ENCODE results near the gene RAPGEF3.

RAPGEF3 gene

DNA sequence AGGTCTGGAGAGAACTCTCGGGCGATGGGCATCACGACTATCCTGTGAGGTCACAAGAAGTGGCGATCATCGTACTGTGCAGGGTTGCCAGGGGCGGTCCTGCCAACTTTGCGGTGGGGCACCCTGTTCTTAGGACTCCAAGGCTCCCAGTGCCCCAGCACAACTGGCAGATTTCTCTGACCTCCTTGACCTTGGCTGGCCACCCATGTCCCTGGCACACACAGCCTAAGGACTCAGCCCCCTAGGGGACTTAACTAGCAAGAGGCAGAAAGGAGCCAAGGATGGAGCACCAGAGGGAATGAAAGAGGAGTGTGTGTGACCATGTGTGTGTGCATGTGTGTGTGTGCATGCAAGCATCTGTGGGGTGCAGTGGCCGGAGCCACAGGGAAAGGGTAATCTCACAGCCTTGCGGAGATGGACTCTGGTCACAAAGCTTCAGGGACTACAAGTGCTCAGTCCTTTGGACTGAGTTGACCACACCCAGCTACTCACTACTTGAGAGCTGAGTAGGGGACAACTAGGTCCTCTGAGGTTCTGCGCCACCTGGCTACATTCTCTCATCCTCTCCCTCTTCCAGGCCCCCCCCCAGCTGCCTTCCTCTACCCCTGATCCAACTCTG is 28.1 kb upstream of the RAPGEF3 start:
- Histone ChIP-seq H3K27me3 (ENCODE audit: insufficient read depth, low read length) (no peaks in the 10 kb centered on the region), H3K36me3 (ENCODE audit: insufficient read depth, low read length) (peaks cover 94% of the 10 kb centered on the region), H3K9me3 (ENCODE audit: low read length) (no peaks in the 10 kb centered on the region), H3K4me1 (ENCODE audit: insufficient read depth, low read length) (no peaks in the 10 kb centered on the region), H3K4me3 (ENCODE audit: low read length) (no peak overlapping the region), H2AFZ (ENCODE audit: low read depth, low read length) (no peak overlapping the region)

- Histone ChIP-seq H3K27me3 (ENCODE audit: insufficient read depth, low read length) (no peaks in the 10 kb centered on the region), H2AFZ (ENCODE audit: low read depth, low read length) (no peak overlapping the region), H3K36me3 (ENCODE audit: insufficient read depth, low read length) (peaks cover 88% of the 10 kb centered on the region), H3K4me1 (ENCODE audit: insufficient read depth, low read length) (no peaks in the 10 kb centered on the region), H3K4me3 (ENCODE audit: low read length) (no peak overlapping the region), H3K9me3 (ENCODE audit: low read length) (no peaks in the 10 kb centered on the region)
These were observed 27.4 kb upstream of the RAPGEF3 start for GRCh38 chr12:47785887-47786661.

DNA sequence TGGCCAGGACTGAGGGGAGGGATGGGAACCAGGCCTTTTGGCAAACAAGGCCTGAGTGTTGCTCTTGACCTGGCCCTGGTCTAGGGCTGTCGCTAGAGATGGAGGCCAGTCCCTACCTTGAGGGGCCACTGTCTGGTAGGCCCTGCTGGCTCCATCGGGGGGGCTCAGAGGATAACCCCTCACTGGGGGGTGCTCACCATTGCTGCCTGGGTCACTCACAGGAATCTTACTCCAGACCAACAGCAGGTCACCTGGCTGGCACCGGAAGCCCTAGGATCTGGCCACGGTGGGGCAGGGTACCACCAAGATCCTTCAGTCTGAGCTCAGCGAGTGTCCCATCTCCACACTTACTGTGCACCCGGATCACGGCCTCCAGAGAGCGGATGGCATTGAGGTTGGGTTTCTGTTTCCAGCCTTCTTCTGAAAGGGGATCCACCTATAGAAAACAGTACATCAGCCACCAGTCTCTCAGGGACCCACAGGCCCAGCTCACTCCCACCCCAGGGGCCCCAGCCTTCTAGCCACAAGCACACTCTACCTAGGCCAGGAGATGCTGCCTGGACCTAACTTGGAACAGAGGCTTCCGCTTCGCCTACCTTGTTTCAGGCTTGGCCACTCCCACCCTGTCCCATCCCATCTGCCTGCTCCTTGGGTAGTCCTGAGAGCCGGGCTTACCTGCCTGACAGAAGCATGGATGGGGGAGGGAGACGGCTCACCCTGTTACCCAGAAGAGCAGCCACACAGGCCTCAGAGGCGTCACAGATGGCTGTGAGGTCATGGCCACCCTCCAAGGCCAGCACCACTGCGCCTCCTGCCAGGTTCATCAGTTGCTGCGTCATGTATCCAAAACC is 26.6 kb upstream of the RAPGEF3 start:
- no peaks in the 10 kb centered on the region for H3K9me3 ChIP-seq (ENCODE audit: low read length)
- peaks cover 80% of the 10 kb centered on the region for H3K36me3 ChIP-seq (ENCODE audit: insufficient read depth, low read length)
- H3K4me1 ChIP-seq (ENCODE audit: insufficient read depth, low read length): no peaks in the 10 kb centered on the region
- no peak overlapping the region for H3K4me3 ChIP-seq (ENCODE audit: low read length)
- no peak overlapping the region for H2AFZ ChIP-seq (ENCODE audit: low read depth, low read length)
- H3K27me3 ChIP-seq (ENCODE audit: insufficient read depth, low read length): no peaks in the 10 kb centered on the region

DNA sequence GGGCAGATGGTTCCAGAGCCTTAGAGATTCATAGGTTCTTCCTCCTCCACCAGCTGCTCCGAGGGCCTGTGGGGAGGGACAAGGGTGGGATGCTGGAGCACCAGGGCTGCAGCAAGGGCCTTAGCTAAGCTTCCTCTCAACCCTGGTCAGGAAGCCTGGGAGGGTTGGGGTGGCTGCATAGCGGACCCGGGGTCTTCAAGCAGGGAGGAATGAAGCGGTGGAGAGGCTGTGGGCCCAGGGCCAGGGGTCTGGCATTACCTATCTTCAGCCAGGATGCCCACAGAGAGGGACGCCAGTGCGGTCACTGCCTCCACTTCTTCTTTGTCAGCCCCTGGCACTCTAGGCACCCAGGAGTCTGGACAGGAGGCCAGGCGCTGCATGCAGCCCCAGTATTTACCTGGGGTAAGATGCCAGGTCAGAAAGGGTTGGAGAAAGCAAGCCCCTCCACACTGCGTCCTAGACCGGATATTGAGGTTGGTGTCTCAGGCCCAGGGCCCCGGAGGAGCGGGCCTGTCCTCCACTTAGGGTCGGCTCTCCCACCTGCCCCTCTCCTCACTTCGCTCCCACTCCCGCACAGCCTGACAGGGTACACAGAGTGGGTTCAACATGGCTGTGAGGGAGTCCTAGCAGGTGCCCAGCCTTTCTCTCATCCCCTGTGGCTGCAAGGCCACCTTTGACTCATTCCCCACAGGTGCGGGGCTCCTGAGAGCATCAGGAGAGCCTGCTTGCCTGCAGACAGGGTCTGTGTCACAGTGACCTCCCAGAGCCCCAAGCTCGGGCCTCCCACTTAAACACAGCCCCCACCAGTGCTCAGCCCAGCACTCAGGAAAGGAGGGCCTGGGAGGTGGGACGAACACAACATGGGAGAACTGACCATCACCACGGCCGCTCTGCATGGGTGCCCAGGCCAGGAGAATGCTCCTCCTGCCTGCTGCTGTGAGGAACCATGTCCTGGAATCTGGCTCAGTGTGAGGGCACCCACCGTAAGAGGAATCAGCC is 25.4 kb upstream of the RAPGEF3 start:
- Histone ChIP-seq H3K27me3 (ENCODE audit: insufficient read depth, low read length) (no peaks in the 10 kb centered on the region), H3K4me3 (ENCODE audit: low read length) (no peak overlapping the region), H3K9me3 (ENCODE audit: low read length) (no peaks in the 10 kb centered on the region), H2AFZ (ENCODE audit: low read depth, low read length) (no peak overlapping the region), H3K36me3 (ENCODE audit: insufficient read depth, low read length) (peaks cover 69% of the 10 kb centered on the region), H3K4me1 (ENCODE audit: insufficient read depth, low read length) (no peaks in the 10 kb centered on the region)

- H3K36me3 ChIP-seq (ENCODE audit: insufficient read depth, low read length): peaks cover 60% of the 10 kb centered on the region
- no peak overlapping the region for H2AFZ ChIP-seq (ENCODE audit: low read depth, low read length)
- no peaks in the 10 kb centered on the region for H3K9me3 ChIP-seq (ENCODE audit: low read length)
- no peaks in the 10 kb centered on the region for H3K4me1 ChIP-seq (ENCODE audit: insufficient read depth, low read length)
- no peaks in the 10 kb centered on the region for H3K27me3 ChIP-seq (ENCODE audit: insufficient read depth, low read length)
- no peak overlapping the region for H3K4me3 ChIP-seq (ENCODE audit: low read length)
These were observed 24.5 kb upstream of the RAPGEF3 start for GRCh38 chr12:47783024-47783755.

GRCh38 chr12:47782372-47782770 is 23.7 kb upstream of the RAPGEF3 start:
- Histone ChIP-seq H3K9me3 (ENCODE audit: low read length) (no peaks in the 10 kb centered on the region), H3K4me3 (ENCODE audit: low read length) (no peak overlapping the region), H3K4me1 (ENCODE audit: insufficient read depth, low read length) (no peaks in the 10 kb centered on the region), H3K36me3 (ENCODE audit: insufficient read depth, low read length) (peaks cover 52% of the 10 kb centered on the region), H3K27me3 (ENCODE audit: insufficient read depth, low read length) (no peaks in the 10 kb centered on the region), H2AFZ (ENCODE audit: low read depth, low read length) (no peak overlapping the region)

DNA sequence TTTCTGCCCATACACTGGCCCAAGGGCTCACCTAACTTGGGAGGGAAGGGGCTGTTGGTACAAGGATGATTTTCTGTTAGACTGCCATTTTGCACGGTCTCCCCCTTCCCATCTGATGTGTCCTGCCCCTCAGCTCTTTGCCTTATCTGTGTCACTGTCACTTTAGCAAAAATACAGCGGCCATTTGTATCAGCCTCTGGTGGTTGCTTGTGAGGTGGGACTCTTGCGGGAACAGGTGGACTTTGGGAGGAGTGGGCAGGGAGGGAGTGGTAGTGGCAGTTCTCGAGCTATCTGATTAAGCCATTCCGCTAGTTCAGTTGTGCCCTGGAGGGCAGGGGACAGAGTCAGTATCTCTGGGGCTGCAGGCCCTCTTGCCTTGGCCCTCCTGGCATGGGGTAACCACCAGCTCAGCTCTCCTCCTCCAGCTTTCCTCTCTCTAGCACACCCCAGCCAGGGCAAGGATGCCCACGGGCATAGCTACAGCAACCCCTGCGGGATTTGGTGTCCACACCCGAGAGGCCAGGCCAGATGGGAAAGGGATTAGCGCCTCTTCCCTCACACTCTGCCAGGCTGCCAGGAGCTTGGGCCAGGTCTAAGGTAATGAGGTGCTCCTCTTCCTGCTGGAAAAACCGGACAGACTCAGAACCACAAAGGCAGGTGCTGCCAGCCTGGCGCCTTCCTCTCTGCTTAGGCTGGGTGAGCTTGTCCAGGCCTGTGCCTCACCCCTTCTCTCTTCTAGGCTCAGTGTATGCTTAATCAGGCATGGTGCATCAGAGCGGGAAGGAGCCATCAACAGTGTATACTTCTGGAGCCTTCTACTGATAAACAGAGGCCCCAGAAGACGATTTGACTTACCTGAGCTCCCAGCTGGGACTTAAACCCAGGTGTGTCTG is 23.0 kb upstream of the RAPGEF3 start:
- Histone ChIP-seq H3K9me3 (ENCODE audit: low read length) (no peaks in the 10 kb centered on the region), H3K36me3 (ENCODE audit: insufficient read depth, low read length) (peaks cover 46% of the 10 kb centered on the region)

DNA sequence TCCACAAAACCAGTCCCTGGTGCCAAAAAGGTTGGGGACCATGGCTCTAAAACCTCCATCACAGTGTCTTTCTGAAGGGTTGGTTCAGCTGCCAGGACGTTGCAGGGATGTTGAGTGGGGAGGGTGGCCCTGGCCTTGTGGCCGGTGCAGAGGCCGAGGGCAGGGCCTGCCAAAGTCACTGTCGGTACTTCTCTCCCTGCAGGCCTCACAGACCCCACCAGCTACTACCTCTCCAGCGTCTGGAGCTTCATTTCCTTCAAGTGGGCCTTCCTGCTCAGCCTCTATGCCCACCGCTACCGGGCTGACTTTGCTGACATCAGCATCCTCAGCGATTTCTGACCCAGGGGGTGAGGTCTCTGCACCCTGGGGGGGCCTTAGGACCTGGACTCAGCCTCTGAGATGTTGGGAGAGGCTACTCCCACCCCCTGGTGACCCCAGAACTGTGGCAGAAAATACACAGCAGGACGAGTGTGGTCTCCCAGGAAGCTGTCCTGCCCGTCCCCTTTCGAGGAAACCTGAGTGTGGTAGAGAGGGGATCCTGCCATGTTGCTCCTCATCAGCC is 21.3 kb upstream of the RAPGEF3 start:
- Histone ChIP-seq H3K27me3 (ENCODE audit: insufficient read depth, low read length) (no peaks in the 10 kb centered on the region), H3K4me1 (ENCODE audit: insufficient read depth, low read length) (no peaks in the 10 kb centered on the region), H3K4me3 (ENCODE audit: low read length) (no peak overlapping the region), H3K36me3 (ENCODE audit: insufficient read depth, low read length) (peaks cover 29% of the 10 kb centered on the region), H2AFZ (ENCODE audit: low read depth, low read length) (no peak overlapping the region), H3K9me3 (ENCODE audit: low read length) (no peaks in the 10 kb centered on the region)

More for the DNA sequence above, 23.0 kb upstream of the RAPGEF3 start:
- Histone ChIP-seq H3K4me3 (ENCODE audit: low read length) (no peak overlapping the region), H3K27me3 (ENCODE audit: insufficient read depth, low read length) (no peaks in the 10 kb centered on the region), H3K4me1 (ENCODE audit: insufficient read depth, low read length) (no peaks in the 10 kb centered on the region), H2AFZ (ENCODE audit: low read depth, low read length) (no peak overlapping the region)

DNA sequence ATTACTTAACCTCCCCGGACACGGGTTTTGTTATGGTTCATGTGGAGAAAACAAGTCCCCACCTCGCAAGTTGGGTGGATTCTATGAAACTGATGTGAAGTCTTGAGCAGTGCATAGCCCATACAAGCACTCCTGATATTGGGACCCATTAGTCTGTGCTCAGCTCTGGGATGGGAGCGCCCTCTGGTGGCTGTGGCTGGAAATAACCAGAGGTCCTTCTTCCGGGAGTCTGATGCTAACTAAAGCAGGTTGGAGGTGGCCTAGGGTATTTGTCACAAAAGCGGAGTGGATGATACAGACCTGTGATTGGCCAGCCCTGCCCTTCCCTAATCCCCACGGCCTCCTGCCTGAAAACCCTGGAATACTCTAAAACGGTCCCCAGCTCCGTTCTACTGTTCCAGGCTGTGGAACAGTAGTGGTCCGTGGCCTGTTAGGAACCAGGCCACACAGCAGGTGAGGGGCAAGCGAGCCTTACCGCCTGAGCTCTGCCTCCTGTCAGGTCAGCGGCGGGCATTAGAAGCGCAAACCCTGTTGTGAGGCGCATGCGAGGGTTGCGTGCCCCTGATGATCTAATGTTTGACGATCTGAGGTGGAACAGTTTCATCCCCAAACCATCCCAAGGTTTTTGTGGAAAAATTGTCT is 20.7 kb upstream of the RAPGEF3 start:
- H3K9me3 ChIP-seq (ENCODE audit: low read length): no peaks in the 10 kb centered on the region
- no peak overlapping the region for H2AFZ ChIP-seq (ENCODE audit: low read depth, low read length)
- no peaks in the 10 kb centered on the region for H3K4me1 ChIP-seq (ENCODE audit: insufficient read depth, low read length)
- H3K4me3 ChIP-seq (ENCODE audit: low read length): no peak overlapping the region
- no peaks in the 10 kb centered on the region for H3K27me3 ChIP-seq (ENCODE audit: insufficient read depth, low read length)
- H3K36me3 ChIP-seq (ENCODE audit: insufficient read depth, low read length): peaks cover 23% of the 10 kb centered on the region

DNA sequence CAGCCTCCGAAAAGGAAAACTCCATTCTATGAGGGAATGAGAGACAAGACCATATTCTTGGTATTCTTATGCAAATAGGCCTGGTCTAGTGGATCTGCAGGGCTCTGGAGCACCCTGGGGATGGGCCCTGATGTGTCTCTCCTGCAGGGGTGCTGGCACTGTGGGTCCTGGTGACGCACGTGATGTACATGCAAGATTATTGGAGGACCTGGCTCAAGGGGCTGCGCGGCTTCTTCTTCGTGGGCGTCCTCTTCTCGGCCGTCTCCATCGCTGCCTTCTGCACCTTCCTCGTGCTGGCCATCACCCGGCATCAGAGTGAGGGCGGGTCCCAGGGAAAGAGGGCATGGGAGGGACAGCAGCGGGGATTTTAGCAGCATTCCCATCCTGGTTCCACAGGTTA is 20.2 kb upstream of the RAPGEF3 start:
- no peaks in the 10 kb centered on the region for H3K9me3 ChIP-seq (ENCODE audit: low read length)
- H2AFZ ChIP-seq (ENCODE audit: low read depth, low read length): no peak overlapping the region
- H3K36me3 ChIP-seq (ENCODE audit: insufficient read depth, low read length): peaks cover 18% of the 10 kb centered on the region
- no peak overlapping the region for H3K4me3 ChIP-seq (ENCODE audit: low read length)
- H3K4me1 ChIP-seq (ENCODE audit: insufficient read depth, low read length): peaks cover 3% of the 10 kb centered on the region
- H3K27me3 ChIP-seq (ENCODE audit: insufficient read depth, low read length): no peaks in the 10 kb centered on the region
